HG02763 (cell line): ENCODE data around the gene AHRR.

ENCODE experiments used
- ATAC-seq: cut with Tn5 transposase; IDR thresholded peaks from one replicate; pipeline ENCODE4 v1.9.1; 2021; ENCODE audit warnings: mild to moderate bottlenecking, moderate library complexity; ENCODE audit not compliant: unreplicated experiment

Gene AHRR

DNA sequence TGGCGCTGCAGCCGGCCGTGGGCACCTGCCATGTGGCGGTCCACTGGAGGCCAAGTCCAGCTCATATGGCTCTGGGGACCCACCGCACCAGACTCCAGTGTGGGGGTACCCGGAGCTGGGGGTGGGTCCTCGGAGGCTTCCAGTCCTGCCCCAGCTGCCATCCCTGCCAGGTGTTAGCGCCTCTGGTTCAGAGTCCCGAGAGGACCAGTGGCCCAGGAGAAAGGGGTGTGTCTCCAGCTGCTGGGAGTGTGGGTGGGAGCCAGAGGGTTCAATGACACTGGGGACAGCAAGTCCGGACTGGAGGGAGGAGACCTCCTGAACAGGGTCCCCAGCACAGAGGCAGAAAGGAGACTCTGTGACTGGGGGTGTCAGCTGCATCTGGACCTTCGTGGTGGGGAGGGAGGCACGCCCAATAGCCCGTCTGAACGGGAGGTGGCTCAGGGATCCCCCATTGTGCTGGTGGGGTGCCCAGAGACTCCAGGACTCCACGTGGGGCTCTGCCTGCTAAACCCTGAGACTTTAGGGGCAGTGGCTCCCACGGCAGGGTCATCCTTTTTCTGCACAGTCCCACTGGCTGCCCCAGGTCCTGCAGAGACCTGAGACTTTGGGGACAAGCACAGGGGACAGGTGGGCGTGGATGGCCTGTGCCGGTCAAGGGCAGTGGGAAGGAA, 2.4 kb upstream of the AHRR start:
- ATAC-seq: no peak

DNA sequence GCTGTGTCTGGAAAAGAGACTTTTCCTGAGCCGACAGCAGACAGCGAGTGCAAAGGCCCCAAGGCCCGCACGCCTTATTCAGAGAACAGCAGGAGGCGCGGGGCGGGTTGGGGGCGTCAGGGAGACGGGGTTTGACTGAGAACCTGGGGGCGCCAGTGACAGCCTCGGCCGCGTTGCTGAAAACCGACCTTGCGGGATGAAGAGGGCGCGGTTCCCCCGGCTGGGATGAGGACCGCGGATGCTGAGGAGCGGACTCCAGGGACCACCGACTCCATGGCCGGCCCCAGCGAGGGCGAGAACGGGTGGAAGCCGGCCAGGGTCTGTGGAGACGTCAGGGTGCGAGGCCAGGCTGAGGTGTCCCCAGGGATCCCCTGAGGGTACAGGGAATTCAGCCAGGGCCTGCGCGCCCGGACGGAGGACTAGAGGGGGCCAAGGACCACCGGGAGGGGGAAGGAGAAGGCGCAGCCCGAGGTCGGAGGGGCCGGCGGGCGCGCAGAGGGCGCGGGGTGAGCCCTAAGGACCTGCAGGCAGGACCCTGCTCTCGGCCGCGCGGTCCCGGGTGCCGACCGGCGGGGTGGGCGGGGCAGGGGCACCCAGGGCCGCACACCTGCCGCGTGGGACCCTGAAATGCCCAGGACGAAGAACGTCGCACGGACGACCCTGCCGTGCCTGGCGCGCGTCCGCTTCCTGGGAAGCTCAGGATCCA, 837 bp upstream of the AHRR start:
- no peak for ATAC-seq

DNA sequence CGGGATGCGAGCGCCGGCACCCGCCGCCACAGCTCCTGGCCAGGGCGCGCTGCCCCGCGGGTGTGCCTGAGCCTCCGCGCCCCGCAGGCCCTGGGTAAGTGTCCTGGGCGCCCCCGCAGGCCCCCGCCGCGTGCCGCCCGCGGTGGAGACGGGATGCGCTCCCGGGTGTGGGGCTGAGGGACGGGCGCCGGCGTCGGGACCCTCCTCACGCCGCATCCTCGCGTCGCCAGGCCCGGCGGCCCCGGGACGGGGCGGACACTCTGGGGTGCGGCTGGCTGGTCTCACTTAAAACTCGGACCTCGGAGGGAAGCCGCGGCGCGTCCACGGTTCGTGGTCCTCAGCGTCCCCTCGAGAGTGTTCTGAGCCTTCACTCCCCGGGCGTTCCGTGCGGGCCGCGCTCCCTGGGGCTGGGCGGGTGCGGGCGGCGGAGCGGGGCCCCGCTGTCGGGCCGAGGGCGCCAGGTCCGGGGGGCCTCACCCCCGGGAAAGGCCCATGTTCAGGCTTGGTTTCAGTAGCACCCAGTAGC, 275 bp downstream of the AHRR start:
- ATAC-seq: peak; percentile 1

DNA sequence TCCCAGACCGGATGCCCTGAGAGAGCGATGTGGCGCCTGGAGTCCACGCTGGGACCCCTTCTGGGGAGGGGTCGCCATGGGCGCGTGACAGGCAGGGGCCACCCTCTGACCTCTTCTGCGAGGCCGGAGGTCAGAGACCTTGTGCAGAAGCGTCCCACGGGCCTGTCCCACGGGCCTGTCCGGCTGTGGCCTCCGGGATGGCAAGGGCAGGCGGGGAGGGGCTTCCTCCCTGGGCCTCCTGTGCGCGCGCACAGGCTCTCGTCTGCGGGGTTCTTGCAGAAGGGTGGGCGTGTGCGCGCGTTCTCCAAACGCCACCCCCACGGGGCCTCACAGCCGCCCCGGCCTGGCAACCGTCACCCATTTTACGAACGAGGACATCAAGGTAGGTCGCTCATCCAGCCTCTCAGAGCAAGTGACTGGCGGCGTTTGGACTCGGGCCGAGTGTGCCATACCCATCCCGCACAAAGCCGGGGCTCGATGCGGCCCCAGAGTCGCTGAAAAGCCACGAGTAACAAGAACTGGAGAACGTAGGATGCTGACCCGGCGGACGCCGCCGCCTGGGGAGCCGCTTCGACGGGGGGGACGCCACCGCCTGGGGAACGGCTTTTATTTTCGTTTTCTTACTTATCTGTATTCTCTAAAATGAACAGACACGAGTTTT, 897 bp downstream of the AHRR start:
- no peak for ATAC-seq

DNA sequence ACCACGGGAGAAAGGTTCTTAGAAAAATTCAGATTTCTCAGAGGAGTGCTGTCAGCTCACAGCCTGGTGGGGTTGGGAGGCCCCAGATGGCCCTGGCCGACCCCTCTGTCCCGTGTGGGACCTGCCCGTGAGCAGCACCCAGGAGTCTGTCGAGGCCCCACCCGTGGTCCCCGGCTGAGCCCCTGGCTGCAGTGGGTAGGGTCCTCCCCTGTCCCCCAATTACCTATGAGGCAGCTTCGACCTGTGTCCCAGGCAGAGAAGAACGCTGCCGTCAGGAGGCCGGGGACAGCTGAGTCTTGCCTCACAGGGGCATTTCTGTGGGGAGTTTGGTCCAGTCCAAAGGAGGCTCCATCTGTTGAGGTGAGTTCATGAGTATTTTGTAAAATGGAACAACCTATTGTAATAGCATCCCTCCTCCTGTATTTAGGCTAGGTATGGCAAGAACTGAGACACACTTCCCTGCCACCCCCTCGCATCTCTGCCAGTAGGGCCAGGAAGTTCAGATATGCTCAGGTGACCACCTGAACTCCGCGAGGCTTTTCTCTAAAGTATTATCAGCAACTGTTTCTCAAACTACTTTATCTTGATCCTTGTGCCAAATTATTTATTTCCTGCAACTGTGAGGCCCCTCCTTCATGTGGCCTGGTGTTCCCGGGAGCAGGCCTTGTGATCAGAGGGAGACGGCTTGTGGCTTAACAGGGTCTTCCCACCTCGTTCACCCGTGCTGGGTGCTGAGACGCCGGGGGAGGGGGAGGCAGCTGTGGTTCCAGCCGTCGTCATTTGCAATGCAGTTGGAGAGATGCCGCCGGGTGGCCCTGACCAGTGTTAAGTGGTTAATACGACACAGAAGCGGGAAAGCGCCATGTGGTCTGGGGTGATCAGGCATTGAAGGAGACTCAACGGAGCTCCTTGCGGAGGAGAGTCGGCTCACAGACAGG, 1.7 kb downstream of the AHRR start:
- ATAC-seq: no peak

DNA sequence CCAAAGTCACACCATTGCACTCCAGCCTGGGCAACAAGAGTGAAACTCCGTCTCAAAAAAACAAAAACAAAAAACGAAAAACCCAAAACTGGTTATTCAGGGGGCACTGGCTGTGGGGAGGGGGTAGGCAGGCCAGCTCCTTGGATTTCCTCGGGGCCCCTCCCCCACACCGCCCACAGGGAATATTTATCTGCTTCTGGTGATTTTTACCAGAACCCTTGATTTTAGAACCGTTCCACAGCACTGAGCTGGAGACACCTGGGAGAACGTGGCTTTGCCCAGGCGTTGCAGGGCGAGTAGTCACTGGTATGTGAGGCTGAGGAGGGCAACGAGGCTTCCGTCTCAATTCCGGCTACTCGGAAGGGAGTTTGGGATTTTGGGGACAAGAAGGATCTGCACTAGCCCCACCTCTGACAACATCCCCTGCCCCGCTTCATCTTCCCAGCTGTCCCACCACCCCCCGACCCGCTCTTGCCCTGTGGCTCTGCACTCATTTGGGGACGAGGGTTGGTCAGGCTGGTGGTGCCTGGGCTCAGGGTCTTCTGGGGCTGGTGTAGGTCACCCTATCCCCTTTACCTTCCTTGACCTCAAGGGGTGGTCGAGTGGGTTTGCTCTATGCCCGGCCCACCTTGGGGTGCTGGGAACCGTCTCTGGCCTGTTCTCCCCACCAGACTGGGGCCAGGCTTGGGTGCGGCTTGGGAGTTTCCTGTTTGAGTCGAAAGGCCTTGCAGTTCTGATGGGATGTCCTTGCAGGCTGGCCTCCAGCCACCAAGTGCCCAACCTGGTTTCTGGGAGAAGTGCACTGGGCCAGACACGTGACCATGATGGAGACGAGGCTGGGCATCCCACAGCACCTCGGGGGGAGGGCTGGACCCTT, 3.5 kb downstream of the AHRR start:
- ATAC-seq: no peak

DNA sequence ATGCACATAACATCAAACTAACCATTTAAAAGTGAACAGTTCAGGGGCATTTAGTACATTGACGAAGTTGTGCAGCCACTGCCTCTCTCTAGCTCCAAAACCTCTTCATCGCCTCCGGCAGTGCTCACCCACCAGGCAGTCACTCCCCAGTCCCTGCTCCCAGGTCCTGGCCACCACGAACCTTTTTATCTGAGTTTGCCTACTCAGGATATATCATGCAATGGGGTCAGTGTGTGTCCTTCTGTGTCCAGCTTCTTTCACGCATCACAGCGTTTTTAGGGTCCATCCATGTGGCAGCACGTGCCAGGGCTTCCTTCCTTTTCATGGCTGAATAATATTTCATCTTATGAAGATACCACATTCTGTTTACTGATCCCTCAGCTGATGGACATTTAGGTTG, 4.6 kb downstream of the AHRR start:
- no peak for ATAC-seq

DNA sequence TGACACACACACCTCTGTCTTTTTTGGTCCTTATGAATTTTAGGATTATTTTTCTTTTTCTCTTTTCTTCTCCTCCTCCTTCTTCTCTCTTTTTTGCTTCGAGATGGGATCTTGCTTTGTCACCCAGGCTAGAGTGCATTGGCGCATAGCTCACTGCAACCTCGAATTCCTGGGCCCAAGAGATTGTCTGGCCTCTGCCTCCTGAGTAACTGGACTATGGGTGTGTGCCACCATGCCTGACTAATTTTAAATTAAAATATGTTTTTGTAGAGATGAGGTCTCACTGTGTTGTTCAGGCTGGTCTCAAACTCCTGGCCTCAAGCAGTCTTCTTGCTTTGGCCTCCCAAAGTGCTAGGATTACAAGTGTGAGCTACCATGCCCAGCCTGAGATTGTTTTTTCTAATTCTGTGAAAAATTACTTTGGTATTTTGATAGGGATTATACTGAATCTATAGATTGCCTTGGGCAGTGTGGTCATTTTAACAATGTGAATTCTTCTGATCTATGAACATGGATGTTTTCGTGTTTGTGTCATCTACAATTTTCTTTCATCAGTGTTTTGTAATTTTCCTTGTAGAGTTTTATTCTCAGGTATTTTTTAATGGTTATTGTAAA, 7.7 kb downstream of the AHRR start:
- ATAC-seq: no peak

DNA sequence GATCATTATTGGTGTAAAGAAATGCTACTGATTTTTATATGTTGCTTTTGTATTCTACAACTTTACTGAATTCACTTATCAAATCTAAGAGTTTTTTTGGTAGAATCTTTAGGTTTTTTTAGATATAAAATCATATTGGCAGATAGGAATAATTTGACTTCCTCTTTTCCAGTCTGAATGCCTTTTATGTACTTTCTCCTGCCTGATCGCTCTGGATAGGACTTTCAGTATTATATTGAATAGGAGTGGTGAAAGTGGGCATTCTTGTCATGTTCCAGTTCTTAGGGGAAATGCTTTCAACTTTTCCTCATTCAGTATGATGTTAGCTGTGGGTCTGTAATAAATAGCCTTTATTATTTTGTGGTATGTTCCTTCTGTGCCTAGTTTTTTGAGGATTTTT, 8.3 kb downstream of the AHRR start:
- no peak for ATAC-seq

DNA sequence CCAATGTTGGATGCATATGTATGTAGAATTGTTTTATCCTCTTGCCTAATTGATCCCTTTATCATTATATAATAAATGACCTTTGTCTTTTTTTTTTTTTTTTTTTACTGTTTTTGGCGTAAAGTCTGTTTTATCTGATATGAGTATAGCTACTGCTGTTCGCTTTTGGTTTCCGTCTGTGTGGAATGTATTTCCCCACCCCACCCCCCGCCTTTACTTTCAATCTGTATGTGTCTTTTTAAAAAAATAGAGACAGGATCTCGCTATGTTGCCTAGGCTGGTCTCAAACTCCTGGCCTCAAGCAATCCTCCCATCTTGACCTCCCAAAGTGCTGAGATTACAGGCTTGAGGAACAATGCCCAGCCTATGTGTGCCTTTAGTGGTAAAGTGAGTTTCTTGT, 11.3 kb downstream of the AHRR start:
- ATAC-seq: no peak

DNA sequence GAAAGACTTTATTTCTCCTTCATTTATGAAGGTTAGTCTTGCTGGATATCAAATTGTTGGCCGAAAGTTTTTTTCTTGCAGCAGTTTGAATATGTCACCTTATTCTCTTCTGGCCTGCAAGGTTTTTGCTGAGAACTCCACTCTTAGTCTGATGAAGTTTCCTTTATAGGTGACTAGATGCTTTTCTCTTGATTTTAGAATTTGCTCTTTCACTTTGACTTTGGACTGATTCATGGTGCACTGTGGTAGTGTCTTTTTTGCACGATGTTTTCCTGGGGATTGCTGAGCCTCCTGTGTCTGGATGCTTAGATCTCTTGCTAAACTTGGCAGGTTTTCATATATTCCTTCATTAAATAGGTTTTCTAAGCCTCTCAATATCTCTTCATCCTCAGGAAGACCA, 12.4 kb downstream of the AHRR start:
- ATAC-seq: no peak

DNA sequence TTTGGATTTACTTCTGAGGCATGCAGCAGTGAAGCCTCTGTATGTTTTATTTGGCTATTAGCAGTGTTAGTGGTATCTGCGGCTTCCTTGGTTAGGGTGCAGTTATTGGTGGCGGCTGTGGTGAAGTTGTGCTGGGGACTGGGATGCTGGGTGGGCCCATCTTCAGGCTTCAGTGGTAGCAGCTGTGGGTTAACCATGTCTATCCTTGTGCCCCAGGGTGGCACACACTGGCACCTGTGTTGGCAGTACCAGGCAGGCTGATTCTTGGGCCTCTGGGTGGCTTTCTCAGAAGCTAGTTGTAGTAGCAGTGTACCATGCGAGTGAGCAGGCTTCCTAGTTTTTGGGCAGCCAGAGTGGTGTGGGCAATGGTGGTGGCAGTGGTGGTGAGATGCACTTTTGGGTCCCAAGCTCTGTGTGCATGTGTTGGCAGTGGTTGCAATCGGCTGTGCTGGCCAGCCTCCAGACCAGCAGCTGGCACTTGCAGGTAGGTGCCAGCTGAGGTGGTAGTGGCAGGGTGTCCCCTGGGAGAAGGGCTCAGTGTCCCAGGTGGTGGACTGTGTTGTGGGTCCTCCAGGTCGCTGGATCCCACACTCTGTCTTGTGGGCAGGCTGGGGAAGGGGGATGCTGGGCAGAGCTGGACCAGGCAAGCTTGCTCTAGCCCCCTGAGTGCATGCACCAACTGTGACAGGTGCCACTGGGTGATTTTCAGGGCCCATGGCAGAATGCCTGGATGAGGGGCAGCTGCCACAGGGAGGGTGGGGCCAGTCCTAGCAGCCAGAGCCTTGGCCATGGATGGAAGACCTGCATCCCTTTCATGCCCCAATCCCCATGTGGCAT, 13.6 kb downstream of the AHRR start:
- no peak for ATAC-seq

DNA sequence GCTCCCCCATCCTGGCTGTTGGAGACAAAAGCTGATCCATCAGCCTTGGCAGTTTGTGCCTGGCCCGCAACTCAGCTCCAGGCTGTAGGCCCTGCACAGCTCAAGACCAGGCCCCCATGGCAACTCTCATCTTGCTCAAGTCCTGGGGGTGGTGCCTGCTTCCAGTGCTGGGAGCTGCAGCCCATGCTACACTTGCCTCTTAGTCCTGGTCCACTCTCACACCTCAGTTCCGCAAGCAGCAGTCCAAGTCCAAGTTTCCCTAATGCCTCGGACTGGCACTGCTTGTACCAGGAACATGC, 14.2 kb downstream of the AHRR start:
- no peak for ATAC-seq

DNA sequence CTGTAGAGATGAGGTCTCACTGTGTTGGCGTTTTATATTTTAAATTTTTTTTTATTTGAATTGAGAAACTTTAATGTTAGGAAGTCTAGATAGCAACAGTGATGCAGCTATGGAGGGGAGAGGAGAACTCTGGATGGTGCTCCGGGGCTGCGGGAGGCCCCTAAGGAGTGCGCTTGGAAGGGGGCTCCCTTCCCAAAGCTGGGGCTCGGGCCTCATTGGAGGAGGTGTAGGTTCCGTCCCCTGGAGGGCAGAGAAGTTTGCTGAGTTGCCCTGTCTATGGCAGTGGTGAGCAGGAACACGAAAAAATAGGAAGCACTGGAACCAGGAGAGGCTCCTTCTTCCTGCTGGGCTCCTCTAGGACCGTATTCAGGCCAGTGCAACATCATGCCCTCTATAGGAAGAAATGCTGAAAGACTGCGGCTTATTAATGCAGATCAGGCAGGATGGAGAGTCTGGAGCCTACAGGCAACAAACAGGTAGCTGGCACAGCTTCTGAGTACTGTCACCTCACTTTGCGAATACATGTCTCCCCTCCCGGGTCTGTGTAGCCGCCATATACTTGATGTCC, 16.1 kb downstream of the AHRR start:
- ATAC-seq: no peak

DNA sequence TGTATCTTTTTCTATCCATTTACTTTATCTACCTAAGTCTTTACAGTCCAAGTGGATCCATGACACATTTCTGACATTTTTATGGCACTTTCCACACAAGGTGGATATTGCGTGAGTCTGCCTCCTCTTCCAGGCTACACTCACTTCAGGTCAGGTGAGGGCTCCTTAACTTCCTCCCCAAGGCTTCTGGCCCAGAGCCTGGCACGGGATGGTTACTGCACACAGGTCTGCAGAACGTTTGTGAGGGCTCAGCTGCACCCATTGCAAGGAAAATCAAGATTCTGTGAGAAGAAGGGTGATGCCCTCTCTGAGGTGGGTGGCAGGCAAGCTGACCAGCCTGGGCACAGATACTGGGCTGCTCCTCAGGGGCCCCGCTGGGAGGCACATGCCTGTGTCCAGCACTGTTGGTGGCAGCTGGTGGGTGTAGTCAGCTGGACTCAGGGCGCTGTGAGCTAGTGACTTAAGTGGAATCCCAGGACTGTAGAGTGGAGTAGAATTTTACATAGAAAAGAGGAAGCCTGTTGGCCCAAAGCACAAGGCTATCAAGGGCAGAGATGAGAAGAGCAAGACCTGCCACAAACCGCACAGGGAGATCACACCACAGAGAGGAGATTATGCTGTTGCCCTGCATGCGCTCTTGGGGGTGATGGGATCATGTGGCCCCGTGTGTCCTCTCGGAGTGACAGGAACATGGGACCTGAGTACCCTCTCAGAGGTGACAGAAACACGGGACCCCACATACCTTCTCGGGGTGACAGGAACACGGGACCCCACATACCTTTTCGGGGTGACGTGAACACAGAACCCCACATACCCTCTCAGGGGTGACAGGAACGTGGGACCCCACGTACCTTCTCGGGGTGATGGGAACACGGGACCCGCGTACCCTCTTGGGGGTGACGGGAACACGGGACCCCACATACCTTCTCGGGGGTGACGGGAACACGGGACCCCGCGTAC, 21.3 kb downstream of the AHRR start:
- no peak for ATAC-seq

DNA sequence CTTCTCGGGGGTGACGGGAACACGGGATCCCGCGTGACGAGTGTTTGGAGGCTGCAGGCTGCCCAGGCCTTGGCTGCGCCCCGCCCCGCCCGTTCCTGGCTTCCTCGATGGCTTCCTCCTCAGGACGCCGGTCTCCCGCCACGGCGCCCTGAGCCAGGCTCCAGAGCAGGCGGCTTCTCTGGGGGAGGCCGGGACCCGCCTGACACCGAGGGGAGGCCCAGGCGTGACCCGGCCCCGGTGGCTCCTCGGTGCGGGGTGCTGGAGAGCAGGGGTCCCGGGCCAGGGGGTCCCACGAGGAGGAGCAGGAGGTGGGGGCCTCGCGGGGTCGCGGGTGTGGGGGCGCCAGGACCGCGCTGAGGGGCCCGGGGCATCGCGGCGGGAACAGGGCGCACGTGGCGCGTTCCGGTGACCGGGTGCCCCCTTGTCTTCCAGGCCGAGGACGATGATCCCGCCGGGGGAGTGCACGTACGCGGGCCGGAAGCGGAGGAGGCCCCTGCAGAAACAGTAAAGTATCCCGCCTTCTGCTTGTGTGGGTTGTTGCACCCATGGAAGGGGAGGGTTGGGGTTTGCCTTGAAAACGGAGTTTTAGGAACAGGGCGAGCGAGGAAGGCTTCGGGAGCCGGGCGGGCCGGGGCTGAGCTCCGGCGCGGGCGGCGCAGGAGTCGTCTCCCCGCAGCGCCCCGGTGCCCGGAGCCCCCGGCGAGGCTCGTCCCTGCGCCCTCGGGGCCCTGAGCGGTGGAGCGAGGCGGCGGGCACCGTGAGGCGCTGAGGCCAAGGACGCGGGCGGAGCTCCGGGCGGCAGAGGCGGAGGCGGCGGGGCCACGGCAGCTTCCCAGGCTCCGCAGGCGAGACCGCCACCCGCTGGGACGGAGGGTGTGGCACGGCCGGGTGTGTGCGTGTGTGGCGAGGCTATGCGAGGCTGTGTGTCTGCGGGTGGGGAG, 22.2 kb downstream of the AHRR start:
- ATAC-seq: peak; percentile 43
